ENCODE measurements around the gene PAGR1. TPM values are rescaled to one million over a fixed set of nuclear protein-coding genes. Genes with fewer than 3 reads are reported as not detected.
"Not testable (repeated sequence)": the region's sequence is repeated elsewhere in the genome, so short reads cannot be mapped to it uniquely, and the experiment has no call there.

PAGR1 gene
- total and polyA plus RNA-seq, 4 donors: 7.3 to 18.7 (median 14.0) TPM

DNA sequence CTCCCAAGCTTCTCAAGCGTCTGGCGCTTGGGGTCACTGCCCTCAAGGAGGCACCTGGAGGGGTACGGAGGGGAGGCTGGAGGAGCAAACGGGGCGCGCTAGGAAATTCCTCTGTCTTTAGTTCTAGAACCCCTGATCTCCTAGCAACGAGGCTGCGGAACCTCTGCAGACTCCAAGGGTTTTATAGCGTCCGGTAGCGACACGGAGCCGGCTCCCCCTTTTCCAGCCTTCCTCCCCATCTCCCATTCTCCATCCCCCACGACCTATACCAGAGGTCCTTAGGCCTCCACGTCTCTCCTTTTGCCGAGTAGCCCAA is 47.7 kb downstream of the PAGR1 start:
- Histone ChIP-seq H3K9me3 (ENCODE audit: control insufficient read depth in 4 of 4, low read length in 3 of 4) (no peaks in the 10 kb centered on the region), H3K27me3 (ENCODE audit: control insufficient read depth in 4 of 4, insufficient read depth in 4 of 4, low read length in 3 of 4) (no peaks in the 10 kb centered on the region), H3K4me1 (ENCODE audit: control insufficient read depth in 4 of 4, insufficient read depth in 4 of 4, low read length in 3 of 4) (peaks cover 7 to 30% (median 20%) of the 10 kb centered on the region in 4 donors), H3K9ac (ENCODE audit: low read depth in 1 of 2, low read length in 2 of 2) (no peak overlapping the region), H3K36me3 (ENCODE audit: control insufficient read depth in 4 of 4, insufficient read depth in 3 of 4, low read depth in 1 of 4, low read length in 3 of 4) (peaks cover 0 to 17% (median 7%) of the 10 kb centered on the region in 4 donors), H3K27ac (ENCODE audit: low read depth in 1 of 2, low read length in 2 of 2) (peak overlapping the region in 1 of 2 donors; percentile 88), H3K4me3 (ENCODE audit: low read depth in 1 of 3, low read length in 3 of 3) (no peak overlapping the region)
- no peak for DNase-seq (ENCODE audit: low spot score)
- 33% methylated on average over 16 of the region's 16 CpGs for WGBS
- TF ChIP-seq, protein P1, sequence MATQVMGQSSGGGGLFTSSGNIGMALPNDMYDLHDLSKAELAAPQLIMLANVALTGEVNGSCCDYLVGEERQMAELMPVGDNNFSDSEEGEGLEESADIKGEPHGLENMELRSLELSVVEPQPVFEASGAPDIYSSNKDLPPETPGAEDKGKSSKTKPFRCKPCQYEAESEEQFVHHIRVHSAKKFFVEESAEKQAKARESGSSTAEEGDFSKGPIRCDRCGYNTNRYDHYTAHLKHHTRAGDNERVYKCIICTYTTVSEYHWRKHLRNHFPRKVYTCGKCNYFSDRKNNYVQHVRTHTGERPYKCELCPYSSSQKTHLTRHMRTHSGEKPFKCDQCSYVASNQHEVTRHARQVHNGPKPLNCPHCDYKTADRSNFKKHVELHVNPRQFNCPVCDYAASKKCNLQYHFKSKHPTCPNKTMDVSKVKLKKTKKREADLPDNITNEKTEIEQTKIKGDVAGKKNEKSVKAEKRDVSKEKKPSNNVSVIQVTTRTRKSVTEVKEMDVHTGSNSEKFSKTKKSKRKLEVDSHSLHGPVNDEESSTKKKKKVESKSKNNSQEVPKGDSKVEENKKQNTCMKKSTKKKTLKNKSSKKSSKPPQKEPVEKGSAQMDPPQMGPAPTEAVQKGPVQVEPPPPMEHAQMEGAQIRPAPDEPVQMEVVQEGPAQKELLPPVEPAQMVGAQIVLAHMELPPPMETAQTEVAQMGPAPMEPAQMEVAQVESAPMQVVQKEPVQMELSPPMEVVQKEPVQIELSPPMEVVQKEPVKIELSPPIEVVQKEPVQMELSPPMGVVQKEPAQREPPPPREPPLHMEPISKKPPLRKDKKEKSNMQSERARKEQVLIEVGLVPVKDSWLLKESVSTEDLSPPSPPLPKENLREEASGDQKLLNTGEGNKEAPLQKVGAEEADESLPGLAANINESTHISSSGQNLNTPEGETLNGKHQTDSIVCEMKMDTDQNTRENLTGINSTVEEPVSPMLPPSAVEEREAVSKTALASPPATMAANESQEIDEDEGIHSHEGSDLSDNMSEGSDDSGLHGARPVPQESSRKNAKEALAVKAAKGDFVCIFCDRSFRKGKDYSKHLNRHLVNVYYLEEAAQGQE (IDR thresholded peaks at IDR 0.05): no peak
- TF ChIP-seq JUND (IDR thresholded peaks at IDR 0.05): peak in 1 of 2 donors; percentile 8
- TF ChIP-seq SP1 (IDR thresholded peaks at IDR 0.05): no peak
- TF ChIP-seq EGR1 (IDR thresholded peaks at IDR 0.05; ENCODE audit: low read depth in 2 of 2): no peak
- no peak for TF ChIP-seq RXRA (IDR thresholded peaks at IDR 0.05)

DNA sequence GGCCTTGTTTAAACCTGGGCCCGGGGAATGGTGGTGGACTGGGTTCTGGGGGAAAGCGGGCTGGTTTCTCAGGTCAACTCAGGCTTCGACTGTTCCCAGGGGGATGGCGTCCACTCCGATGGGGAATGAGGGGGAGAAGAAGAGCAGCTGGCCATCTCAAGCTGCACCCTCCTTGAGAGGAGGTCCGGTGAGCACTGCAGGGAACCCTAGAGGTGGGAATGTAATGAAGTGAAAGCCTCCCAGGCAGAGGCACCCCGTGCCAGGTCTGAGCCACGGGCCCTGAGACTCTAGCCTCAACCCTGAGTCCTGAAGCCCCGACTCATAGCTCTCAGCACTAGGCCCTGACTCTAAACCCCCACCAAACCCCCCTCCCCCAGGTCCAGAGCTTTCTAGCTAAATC is 48.3 kb downstream of the PAGR1 start:
- WGBS: 89% methylated on average over 9 of the region's 9 CpGs
- Histone ChIP-seq H3K27me3 (ENCODE audit: control insufficient read depth in 4 of 4, insufficient read depth in 4 of 4, low read length in 3 of 4) (no peaks in the 10 kb centered on the region), H3K36me3 (ENCODE audit: control insufficient read depth in 4 of 4, insufficient read depth in 3 of 4, low read depth in 1 of 4, low read length in 3 of 4) (peaks cover 0 to 14% (median 7%) of the 10 kb centered on the region in 4 donors), H3K4me3 (ENCODE audit: low read depth in 1 of 3, low read length in 3 of 3) (no peak overlapping the region), H3K27ac (ENCODE audit: low read depth in 1 of 2, low read length in 2 of 2) (no peak overlapping the region), H3K9ac (ENCODE audit: low read depth in 1 of 2, low read length in 2 of 2) (no peak overlapping the region), H3K4me1 (ENCODE audit: control insufficient read depth in 4 of 4, insufficient read depth in 4 of 4, low read length in 3 of 4) (peaks cover 7 to 25% (median 18%) of the 10 kb centered on the region in 4 donors), H3K9me3 (ENCODE audit: control insufficient read depth in 4 of 4, low read length in 3 of 4) (no peaks in the 10 kb centered on the region)
- no peak for TF ChIP-seq HNF4A (conservative IDR thresholded peaks at IDR 0.05)
- DNase-seq (ENCODE audit: low spot score): no peak

DNA sequence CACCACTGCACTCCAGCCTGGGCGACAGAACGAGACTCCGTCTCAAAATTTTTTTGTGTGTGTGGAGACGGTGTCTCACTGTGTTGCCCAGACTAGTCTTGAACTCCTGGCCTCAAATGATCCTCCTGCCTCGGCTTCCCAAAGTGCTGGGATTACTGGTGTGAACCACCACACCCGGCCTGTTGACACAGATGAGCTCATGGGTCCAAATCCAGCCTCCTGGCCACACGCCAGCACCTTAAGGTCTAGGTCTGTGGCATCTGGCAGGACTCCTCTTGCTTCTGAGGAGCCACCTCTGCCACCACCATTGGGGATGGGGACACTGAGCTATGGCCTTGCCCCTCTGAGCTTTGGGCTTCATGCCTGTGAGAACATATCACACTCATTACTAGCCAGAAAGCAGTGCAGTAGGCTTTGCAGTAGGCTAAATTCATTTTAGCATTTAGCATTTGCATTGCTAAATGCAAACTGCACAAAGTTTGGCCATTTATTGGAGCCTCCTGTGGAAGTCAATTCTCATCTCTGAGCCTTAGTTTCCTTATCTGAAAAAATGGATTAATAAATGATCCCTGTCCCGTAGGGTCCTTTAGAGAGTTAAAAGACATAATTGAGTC is 52.6 kb downstream of the PAGR1 start:
- 77% methylated on average over 8 of the region's 8 CpGs for WGBS
- Histone ChIP-seq H3K27me3 (ENCODE audit: control insufficient read depth in 4 of 4, insufficient read depth in 4 of 4, low read length in 3 of 4) (no peaks in the 10 kb centered on the region), H3K4me3 (ENCODE audit: low read depth in 1 of 3, low read length in 3 of 3) (no peak overlapping the region), H3K9me3 (ENCODE audit: control insufficient read depth in 4 of 4, low read length in 3 of 4) (no peaks in the 10 kb centered on the region), H3K9ac (ENCODE audit: low read depth in 1 of 2, low read length in 2 of 2) (no peak overlapping the region), H3K4me1 (ENCODE audit: control insufficient read depth in 4 of 4, insufficient read depth in 4 of 4, low read length in 3 of 4) (no peaks in the 10 kb centered on the region), H3K27ac (ENCODE audit: low read depth in 1 of 2, low read length in 2 of 2) (no peak overlapping the region), H3K36me3 (ENCODE audit: control insufficient read depth in 4 of 4, insufficient read depth in 3 of 4, low read depth in 1 of 4, low read length in 3 of 4) (no peaks in the 10 kb centered on the region)
- TF ChIP-seq HNF4G (IDR thresholded peaks at IDR 0.05): no peak
- DNase-seq (ENCODE audit: low spot score): no peak

- not testable (repeated sequence) for H3K27me3 ChIP-seq (ENCODE audit: control insufficient read depth in 4 of 4, insufficient read depth in 4 of 4, low read length in 3 of 4); H3K4me1 ChIP-seq (ENCODE audit: control insufficient read depth in 4 of 4, insufficient read depth in 4 of 4, low read length in 3 of 4); H3K36me3 ChIP-seq (ENCODE audit: control insufficient read depth in 4 of 4, insufficient read depth in 3 of 4, low read depth in 1 of 4, low read length in 3 of 4); H3K27ac ChIP-seq (ENCODE audit: low read depth in 1 of 2, low read length in 2 of 2); H3K9ac ChIP-seq (ENCODE audit: low read depth in 1 of 2, low read length in 2 of 2); H3K9me3 ChIP-seq (ENCODE audit: control insufficient read depth in 4 of 4, low read length in 3 of 4); DNase-seq (ENCODE audit: low spot score); H3K4me3 ChIP-seq (ENCODE audit: low read depth in 1 of 3, low read length in 3 of 3)
- 94% methylated on average over 8 of the region's 8 CpGs for WGBS
These were observed 53.1 kb downstream of the PAGR1 start for GRCh38 chr16:29869067-29869466.

Small RNA genes lying within 50 kb of the gene (small RNA-seq; reads per million reads assigned to genes)
- gene AC009133.6 (not detected), gene AC120114.4 (not detected)

Other genes with a start within 250 kb of the PAGR1 start
- gene SPN, start 152.9 kb upstream of the PAGR1 start, total RNA-seq: 10 to 100 TPM in 1 of 2 donors, under 1 TPM in 1; 0.92 to 31.2 TPM
- under 1 TPM; 0.85 to 0.90 TPM for gene SPN, start 152.9 kb upstream of the PAGR1 start, polyA plus RNA-seq
- gene QPRT, start 137.0 kb upstream of the PAGR1 start, total RNA-seq: 10 to 100 TPM; 79.4 to 81.7 TPM
- 100 to 1,000 TPM; 119 to 143 TPM for gene QPRT, start 137.0 kb upstream of the PAGR1 start, polyA plus RNA-seq
- gene C16orf54, start 70.2 kb upstream of the PAGR1 start, total RNA-seq: 1 to 10 TPM; 1.3 to 2.4 TPM
- under 1 TPM; 0.38 to 0.42 TPM for gene C16orf54, start 70.2 kb upstream of the PAGR1 start, polyA plus RNA-seq
- gene ZG16, start 37.9 kb upstream of the PAGR1 start, total RNA-seq: 1 to 10 TPM in 1 of 2 donors, under 1 TPM in 1; 0.19 to 2.7 TPM
- gene ZG16, start 37.9 kb upstream of the PAGR1 start, polyA plus RNA-seq: 1 to 10 TPM in 1 of 2 donors, under 1 TPM in 1; 0.68 to 2.8 TPM
- gene KIF22, start 25.4 kb upstream of the PAGR1 start, total RNA-seq: 10 to 100 TPM; 15.0 to 80.1 TPM
- 10 to 100 TPM; 39.9 to 58.7 TPM for gene KIF22, start 25.4 kb upstream of the PAGR1 start, polyA plus RNA-seq
- 100 to 1,000 TPM in 1 of 2 donors, 10 to 100 TPM in 1; 28.4 to 272 TPM for gene MAZ, start 9.6 kb upstream of the PAGR1 start, total RNA-seq
- gene MAZ, start 9.6 kb upstream of the PAGR1 start, polyA plus RNA-seq: 10 to 100 TPM; 16.0 to 61.7 TPM
- gene PRRT2, start 4.0 kb upstream of the PAGR1 start, total RNA-seq: under 1 TPM; 0.09 to 0.59 TPM
- under 1 TPM; 0.16 to 0.28 TPM for gene PRRT2, start 4.0 kb upstream of the PAGR1 start, polyA plus RNA-seq
- 10 to 100 TPM; 30.7 to 78.4 TPM for gene MVP, start 4.3 kb downstream of the PAGR1 start, total RNA-seq
- gene MVP, start 4.3 kb downstream of the PAGR1 start, polyA plus RNA-seq: 10 to 100 TPM; 40.1 to 61.4 TPM
- gene CDIPT, start 47.1 kb downstream of the PAGR1 start, total RNA-seq: 10 to 100 TPM; 31.4 to 38.7 TPM
- 100 to 1,000 TPM in 1 of 2 donors, 10 to 100 TPM in 1; 38.1 to 102 TPM for gene CDIPT, start 47.1 kb downstream of the PAGR1 start, polyA plus RNA-seq
- gene SEZ6L2, start 83.4 kb downstream of the PAGR1 start, total RNA-seq: under 1 TPM; 0.25 to 0.37 TPM
- gene SEZ6L2, start 83.4 kb downstream of the PAGR1 start, polyA plus RNA-seq: under 1 TPM; 0.24 to 0.35 TPM
- under 1 TPM in 1 of 2 donors, not detected in 1; 0.25 TPM for gene ASPHD1, start 84.3 kb downstream of the PAGR1 start, total RNA-seq
- under 1 TPM in 1 of 2 donors, not detected in 1; 0.28 TPM for gene ASPHD1, start 84.3 kb downstream of the PAGR1 start, polyA plus RNA-seq
- 10 to 100 TPM in 1 of 2 donors, 1 to 10 TPM in 1; 3.1 to 13.1 TPM for gene KCTD13, start 110.1 kb downstream of the PAGR1 start, total RNA-seq
- 1 to 10 TPM; 2.7 to 4.4 TPM for gene KCTD13, start 110.1 kb downstream of the PAGR1 start, polyA plus RNA-seq
- 10 to 100 TPM; 25.5 to 29.6 TPM for gene TMEM219, start 145.9 kb downstream of the PAGR1 start, total RNA-seq
- gene TMEM219, start 145.9 kb downstream of the PAGR1 start, polyA plus RNA-seq: 10 to 100 TPM; 64.1 to 75.9 TPM
- 10 to 100 TPM; 19.0 to 27.9 TPM for gene TAOK2, start 157.7 kb downstream of the PAGR1 start, total RNA-seq
- 10 to 100 TPM in 1 of 2 donors, 1 to 10 TPM in 1; 2.2 to 12.9 TPM for gene TAOK2, start 157.7 kb downstream of the PAGR1 start, polyA plus RNA-seq
- 10 to 100 TPM in 1 of 2 donors, 1 to 10 TPM in 1; 9.2 to 10.5 TPM for gene HIRIP3, start 179.5 kb downstream of the PAGR1 start, total RNA-seq
- 1 to 10 TPM; 5.7 to 9.0 TPM for gene HIRIP3, start 179.5 kb downstream of the PAGR1 start, polyA plus RNA-seq
- gene INO80E, start 180.1 kb downstream of the PAGR1 start, total RNA-seq: 10 to 100 TPM; 11.7 to 24.8 TPM
- gene INO80E, start 180.1 kb downstream of the PAGR1 start, polyA plus RNA-seq: 10 to 100 TPM in 1 of 2 donors, 1 to 10 TPM in 1; 8.0 to 22.8 TPM
- under 1 TPM in 1 of 2 donors, not detected in 1; 0.17 TPM for gene DOC2A, start 194.9 kb downstream of the PAGR1 start, total RNA-seq
- under 1 TPM; 0.09 to 0.22 TPM for gene DOC2A, start 194.9 kb downstream of the PAGR1 start, polyA plus RNA-seq
- not detected for gene C16orf92, start 207.0 kb downstream of the PAGR1 start, total RNA-seq
- gene C16orf92, start 207.0 kb downstream of the PAGR1 start, polyA plus RNA-seq: not detected
- gene TLCD3B, start 215.1 kb downstream of the PAGR1 start, total RNA-seq: under 1 TPM in 1 of 2 donors, not detected in 1; 0.65 TPM
- under 1 TPM in 1 of 2 donors, not detected in 1; 0.05 TPM for gene TLCD3B, start 215.1 kb downstream of the PAGR1 start, polyA plus RNA-seq
- 10 to 100 TPM; 96.8 to 99.3 TPM for gene ALDOA, start 249.6 kb downstream of the PAGR1 start, total RNA-seq
- 100 to 1,000 TPM; 142 to 251 TPM for gene ALDOA, start 249.6 kb downstream of the PAGR1 start, polyA plus RNA-seq

Data from liver (tissue), 10 donors.